ENCODE measurements around the gene OCRL.

GRCh38 chrX:129544780-129545179 lies 4.7 kb downstream of the OCRL start:
- TF ChIP-seq GATA3 (IDR thresholded peaks at IDR 0.05; ENCODE audit: low read depth, low read length) (no peak), GATA2 (IDR thresholded peaks at IDR 0.05; ENCODE audit: low read depth, low read length) (no peak)
